ENCODE data around the gene DLGAP1.

GRCh38 chr18:3481696-3482210, 973.4 kb downstream of the DLGAP1 start:
- TF ChIP-seq MAX (IDR thresholded peaks at IDR 0.05; ENCODE audit: low read depth, low read length) (no peak), RAD21 (IDR thresholded peaks at IDR 0.05; ENCODE audit: insufficient read depth, low read depth, low read length) (peak; percentile 59), SREBF1 (IDR thresholded peaks at IDR 0.05; ENCODE audit: low read length) (no peak), POLR2A (IDR thresholded peaks at IDR 0.05; ENCODE audit: low read depth, low read length) (no peak), NR2C2 (IDR thresholded peaks at IDR 0.05; ENCODE audit: borderline replicate concordance, control insufficient read depth, insufficient read length, low read depth) (no peak), RFX5 (IDR thresholded peaks at IDR 0.05; ENCODE audit: low read depth, low read length) (no peak), TARDBP (IDR thresholded peaks at IDR 0.05; ENCODE audit: borderline replicate concordance) (no peak), SMARCA5 (IDR thresholded peaks at IDR 0.05) (no peak), MYC (IDR thresholded peaks at IDR 0.05; ENCODE audit: insufficient read depth, insufficient read length, insufficient replicate concordance, low read length, severe bottlenecking) (no peak), EZH2 (IDR thresholded peaks at IDR 0.05; ENCODE audit: borderline replicate concordance, control insufficient read depth, low read depth, low read length) (no peak), BRCA1 (IDR thresholded peaks at IDR 0.05; ENCODE audit: low read depth, low read length) (no peak), CTCF (IDR thresholded peaks at IDR 0.05 in 2 of 3, conservative IDR thresholded peaks at IDR 0.05 in 1 of 3; ENCODE audit: control insufficient read depth in 2 of 3, extremely low read depth in 1 of 3, insufficient read depth in 1 of 3, low read depth in 3 of 3, low read length in 3 of 3) (peak; percentile 43 to 55 (median 46))
- TF ChIP-seq, protein P1, sequence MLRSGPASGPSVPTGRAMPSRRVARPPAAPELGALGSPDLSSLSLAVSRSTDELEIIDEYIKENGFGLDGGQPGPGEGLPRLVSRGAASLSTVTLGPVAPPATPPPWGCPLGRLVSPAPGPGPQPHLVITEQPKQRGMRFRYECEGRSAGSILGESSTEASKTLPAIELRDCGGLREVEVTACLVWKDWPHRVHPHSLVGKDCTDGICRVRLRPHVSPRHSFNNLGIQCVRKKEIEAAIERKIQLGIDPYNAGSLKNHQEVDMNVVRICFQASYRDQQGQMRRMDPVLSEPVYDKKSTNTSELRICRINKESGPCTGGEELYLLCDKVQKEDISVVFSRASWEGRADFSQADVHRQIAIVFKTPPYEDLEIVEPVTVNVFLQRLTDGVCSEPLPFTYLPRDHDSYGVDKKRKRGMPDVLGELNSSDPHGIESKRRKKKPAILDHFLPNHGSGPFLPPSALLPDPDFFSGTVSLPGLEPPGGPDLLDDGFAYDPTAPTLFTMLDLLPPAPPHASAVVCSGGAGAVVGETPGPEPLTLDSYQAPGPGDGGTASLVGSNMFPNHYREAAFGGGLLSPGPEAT (IDR thresholded peaks at IDR 0.05; ENCODE audit: low read depth): no peak
